Endometrial microvascular endothelial cells (primary cell): ENCODE data around the gene PEMT. TPM values are rescaled to one million over a fixed set of nuclear protein-coding genes. Genes with fewer than 3 reads are reported as not detected.

ENCODE experiments used
- in situ Hi-C: cut with HindIII; loops from 2 replicates; pipeline ENCODE4 v1.10.0; 2017; ENCODE audit warnings: low sequenced_read_pairs, low pct_unique_long_range_greater_than_20kb; ENCODE audit errors: inconsistent ontology term
- total RNA-seq: library from RNA; depleted of rRNA; stranded (reverse); fragments of >200 nt; gene quantifications from one replicate; pipeline ENCODE4 v1.2.3, GENCODE V29; 2015; ENCODE audit errors: inconsistent ontology term

PEMT gene
- total RNA-seq, 1 donor from 2014 or later: 33.3 TPM

- in situ Hi-C loops: no loop called here
Observed at GRCh38 chr17:17606416-17607000, 15.0 kb upstream of the PEMT start.

GRCh38 chr17:17605729-17606088 is 14.2 kb upstream of the PEMT start:
- in situ Hi-C loops: no loop called here

GRCh38 chr17:17605083-17605728 is 13.7 kb upstream of the PEMT start:
- in situ Hi-C loops: no loop called here

- in situ Hi-C loops: no loop called here
Observed at GRCh38 chr17:17603895-17604225, 12.4 kb upstream of the PEMT start.

GRCh38 chr17:17603178-17603894 is 11.8 kb upstream of the PEMT start:
- in situ Hi-C loops: no loop called here

- in situ Hi-C loops: loop anchor here (10.0 to 25.0 kb wide), 2 partner anchors 75 to 238 kb away; no protein-coding TSS in a partner anchor
Observed at GRCh38 chr17:17599965-17600364, 8.5 kb upstream of the PEMT start.

GRCh38 chr17:17598003-17598402 is 6.5 kb upstream of the PEMT start:
- in situ Hi-C loops: loop anchor here (10.0 to 25.0 kb wide), 2 partner anchors 73 to 236 kb away; no protein-coding TSS in a partner anchor

GRCh38 chr17:17595755-17596154 is 4.2 kb upstream of the PEMT start:
- in situ Hi-C loops: loop anchor here (10.0 to 25.0 kb wide), 2 partner anchors 71 to 233 kb away; no protein-coding TSS in a partner anchor

GRCh38 chr17:17593222-17593620 is 1.7 kb upstream of the PEMT start:
- in situ Hi-C loops: loop anchor here (10.0 to 25.0 kb wide), 2 partner anchors 68 to 231 kb away; no protein-coding TSS in a partner anchor

- in situ Hi-C loops: loop anchor here (10.0 to 25.0 kb wide), 2 partner anchors 66 to 229 kb away; no protein-coding TSS in a partner anchor
Observed at GRCh38 chr17:17590883-17591354, 589 bp downstream of the PEMT start.

GRCh38 chr17:17590141-17590751 is 1.3 kb downstream of the PEMT start:
- in situ Hi-C loops: loop anchor here (10.0 to 25.0 kb wide), 2 partner anchors 65 to 228 kb away; no protein-coding TSS in a partner anchor

GRCh38 chr17:17587614-17588337 is 3.7 kb downstream of the PEMT start:
- in situ Hi-C loops: loop anchor here (25.0 kb wide), 1 partner anchor 225 kb away; no protein-coding TSS in a partner anchor

GRCh38 chr17:17582372-17582771 is 9.1 kb downstream of the PEMT start:
- in situ Hi-C loops: loop anchor here (25.0 kb wide), 1 partner anchor 220 kb away; no protein-coding TSS in a partner anchor

GRCh38 chr17:17581509-17581908 is 10.0 kb downstream of the PEMT start:
- in situ Hi-C loops: loop anchor here (25.0 kb wide), 1 partner anchor 219 kb away; no protein-coding TSS in a partner anchor

GRCh38 chr17:17580662-17581470 is 10.6 kb downstream of the PEMT start:
- in situ Hi-C loops: loop anchor here (25.0 kb wide), 1 partner anchor 219 kb away; no protein-coding TSS in a partner anchor

GRCh38 chr17:17579691-17580090 is 11.8 kb downstream of the PEMT start:
- in situ Hi-C loops: loop anchor here (25.0 kb wide), 1 partner anchor 217 kb away; no protein-coding TSS in a partner anchor

- in situ Hi-C loops: loop anchor here (25.0 kb wide), 1 partner anchor 215 kb away; no protein-coding TSS in a partner anchor
Observed at GRCh38 chr17:17577373-17577772, 14.1 kb downstream of the PEMT start.
